HG02623 (cell line): ENCODE measurements around the gene CNTD1.

Experiments
- ATAC-seq: cut with Tn5 transposase; IDR thresholded peaks from one replicate; pipeline ENCODE4 v1.9.1; 2021; ENCODE audit warnings: moderate library complexity; ENCODE audit not compliant: unreplicated experiment

The CNTD1 gene

GRCh38 chr17:42779304-42779935 is 19.2 kb upstream of the CNTD1 start:
- no peak for ATAC-seq

DNA sequence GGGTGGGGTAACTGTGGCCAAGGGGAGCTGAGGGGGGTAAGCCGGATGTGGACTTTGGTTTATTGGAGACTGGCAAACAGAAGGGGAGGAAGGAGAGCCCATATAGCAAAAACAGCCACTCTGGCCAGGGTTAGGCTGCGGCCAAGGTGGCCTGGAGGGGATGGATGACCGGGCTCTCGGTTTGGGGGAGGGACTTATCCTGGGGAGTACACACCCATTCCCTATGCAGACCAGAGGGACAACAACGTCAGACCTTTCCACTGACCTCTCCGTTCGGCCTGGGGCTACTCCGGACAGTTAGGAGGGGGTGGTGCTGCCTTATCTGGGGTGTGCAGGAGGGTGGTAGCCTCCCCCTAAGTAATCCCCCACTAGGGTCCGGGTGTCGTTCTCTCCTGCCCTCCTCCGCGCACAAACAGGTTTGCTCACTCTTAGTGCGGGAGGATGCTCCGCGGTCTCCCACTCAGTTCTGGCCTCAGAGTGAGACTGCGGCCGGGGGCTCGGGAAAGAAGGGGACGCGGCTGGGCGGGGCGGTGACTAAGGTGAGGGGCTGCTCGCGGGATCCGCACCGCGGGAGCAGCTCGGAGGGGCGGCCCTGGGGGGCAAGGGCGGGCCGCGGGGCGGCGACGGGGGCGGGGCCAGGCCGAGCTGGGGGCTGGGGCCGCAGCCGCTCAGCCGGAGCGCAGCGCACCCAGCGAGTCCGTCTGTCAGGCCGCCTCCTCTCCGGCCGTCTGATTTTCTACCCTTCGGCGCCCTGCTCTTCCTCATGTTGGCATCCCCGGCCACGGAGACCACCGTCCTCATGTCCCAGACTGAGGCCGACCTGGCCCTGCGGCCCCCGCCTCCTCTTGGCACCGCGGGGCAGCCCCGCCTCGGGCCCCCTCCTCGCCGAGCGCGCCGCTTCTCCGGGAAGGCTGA is 18.5 kb upstream of the CNTD1 start, which contains the start of gene WNK4:
WNK4 (plus strand) TSS at position 675 of the 915 bp plus-strand sequence; CDS start at position 764, 89 bp downstream.
- no peak for ATAC-seq

- no peak for ATAC-seq
Observed at GRCh38 chr17:42780851-42781638, 17.6 kb upstream of the CNTD1 start.

DNA sequence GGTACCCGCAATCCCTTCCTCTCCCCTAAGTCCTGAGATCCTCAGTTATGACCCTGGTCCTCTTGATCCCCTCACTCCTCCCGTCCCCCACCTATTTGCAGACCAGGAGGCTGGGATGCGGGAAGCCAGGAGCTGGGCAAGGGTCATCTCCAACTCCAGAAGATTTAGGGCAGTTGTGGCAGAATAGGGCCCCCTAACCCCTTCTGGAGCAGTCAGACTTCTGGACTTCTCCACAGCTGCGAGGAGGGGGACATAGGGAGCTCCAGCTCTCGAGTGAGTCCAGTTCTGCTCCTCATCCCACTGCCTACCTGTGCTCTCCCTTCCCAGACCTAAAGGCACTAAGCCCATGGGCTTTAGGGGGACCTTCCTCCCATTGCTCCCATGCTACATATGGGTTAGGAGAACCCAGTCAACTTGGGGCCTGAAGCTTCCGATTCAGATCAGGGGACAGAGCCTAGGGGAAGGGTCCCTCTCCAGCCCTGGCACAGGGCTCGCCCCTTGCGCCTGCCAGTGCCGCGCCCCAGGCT is 17.0 kb upstream of the CNTD1 start:
- ATAC-seq, result no peak

GRCh38 chr17:42782166-42783061 is 16.2 kb upstream of the CNTD1 start:
- ATAC-seq, result no peak

GRCh38 chr17:42783062-42783790 is 15.4 kb upstream of the CNTD1 start:
- ATAC-seq, result no peak

DNA sequence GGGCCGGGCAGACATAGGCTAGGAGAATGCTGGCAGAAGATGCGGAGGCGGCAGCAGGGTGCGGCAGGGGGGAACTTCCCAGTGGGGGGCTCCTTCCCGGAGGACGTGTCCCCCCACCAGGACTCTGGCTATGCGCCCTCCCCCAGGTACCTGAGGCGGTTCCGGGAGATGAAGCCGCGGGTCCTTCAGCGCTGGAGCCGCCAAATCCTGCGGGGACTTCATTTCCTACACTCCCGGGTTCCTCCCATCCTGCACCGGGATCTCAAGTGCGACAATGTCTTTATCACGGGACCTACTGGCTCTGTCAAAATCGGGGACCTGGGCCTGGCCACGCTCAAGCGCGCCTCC is 14.9 kb upstream of the CNTD1 start:
- ATAC-seq, result no peak

DNA sequence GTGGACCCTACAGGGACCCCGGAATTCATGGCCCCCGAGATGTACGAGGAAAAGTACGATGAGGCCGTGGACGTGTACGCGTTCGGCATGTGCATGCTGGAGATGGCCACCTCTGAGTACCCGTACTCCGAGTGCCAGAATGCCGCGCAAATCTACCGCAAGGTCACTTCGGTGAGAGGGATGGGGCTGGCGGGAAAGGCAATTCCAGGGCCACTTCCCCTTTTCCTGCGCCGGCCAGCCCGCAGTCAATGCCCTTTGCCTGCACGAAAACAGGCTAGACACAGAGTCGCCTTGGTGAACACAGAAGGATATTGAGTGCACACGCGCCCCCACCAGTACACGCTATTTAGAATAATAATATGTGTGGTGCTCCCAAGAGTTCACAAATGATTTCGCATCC is 14.3 kb upstream of the CNTD1 start:
- ATAC-seq, result no peak

GRCh38 chr17:42784811-42785592 is 13.7 kb upstream of the CNTD1 start:
- no peak for ATAC-seq

DNA sequence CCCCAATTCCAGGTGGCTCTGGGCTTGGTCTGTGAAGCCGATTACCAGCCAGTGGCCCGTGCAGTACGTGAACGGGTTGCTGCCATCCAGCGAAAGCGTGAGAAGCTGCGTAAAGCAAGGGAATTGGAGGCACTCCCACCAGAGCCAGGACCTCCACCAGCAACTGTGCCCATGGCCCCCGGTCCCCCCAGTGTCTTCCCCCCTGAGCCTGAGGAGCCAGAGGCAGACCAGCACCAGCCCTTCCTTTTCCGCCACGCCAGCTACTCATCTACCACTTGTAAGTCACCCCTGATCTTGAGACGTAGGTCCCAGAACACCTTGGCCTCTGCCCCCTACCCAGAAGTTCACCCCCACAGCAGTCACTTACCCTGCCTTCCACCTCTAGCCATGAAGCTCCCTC is 11.4 kb upstream of the CNTD1 start:
- ATAC-seq, result no peak

- no peak for ATAC-seq
Observed at GRCh38 chr17:42791948-42792347, 6.7 kb upstream of the CNTD1 start.

- ATAC-seq, result no peak
Observed at GRCh38 chr17:42792545-42792944, 6.1 kb upstream of the CNTD1 start.

DNA sequence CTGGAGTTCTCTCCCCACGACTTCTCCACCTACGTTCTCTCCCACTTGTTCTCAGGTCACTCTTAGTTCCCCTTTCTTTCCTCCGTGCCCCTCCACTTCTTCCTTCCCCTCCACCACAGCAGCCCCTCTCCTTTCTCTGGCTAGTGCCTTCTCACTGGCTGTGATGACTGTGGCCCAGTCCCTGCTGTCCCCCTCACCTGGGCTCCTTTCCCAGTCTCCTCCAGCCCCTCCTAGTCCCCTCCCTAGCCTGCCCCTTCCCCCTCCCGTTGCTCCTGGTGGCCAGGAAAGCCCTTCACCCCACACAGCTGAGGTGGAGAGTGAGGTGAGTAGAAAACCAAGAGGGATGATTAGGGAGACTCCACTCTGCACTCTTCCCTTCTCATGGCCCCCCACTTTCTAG is 3.6 kb upstream of the CNTD1 start:
- no peak for ATAC-seq

GRCh38 chr17:42795465-42795864 is 3.2 kb upstream of the CNTD1 start:
- ATAC-seq, result no peak

DNA sequence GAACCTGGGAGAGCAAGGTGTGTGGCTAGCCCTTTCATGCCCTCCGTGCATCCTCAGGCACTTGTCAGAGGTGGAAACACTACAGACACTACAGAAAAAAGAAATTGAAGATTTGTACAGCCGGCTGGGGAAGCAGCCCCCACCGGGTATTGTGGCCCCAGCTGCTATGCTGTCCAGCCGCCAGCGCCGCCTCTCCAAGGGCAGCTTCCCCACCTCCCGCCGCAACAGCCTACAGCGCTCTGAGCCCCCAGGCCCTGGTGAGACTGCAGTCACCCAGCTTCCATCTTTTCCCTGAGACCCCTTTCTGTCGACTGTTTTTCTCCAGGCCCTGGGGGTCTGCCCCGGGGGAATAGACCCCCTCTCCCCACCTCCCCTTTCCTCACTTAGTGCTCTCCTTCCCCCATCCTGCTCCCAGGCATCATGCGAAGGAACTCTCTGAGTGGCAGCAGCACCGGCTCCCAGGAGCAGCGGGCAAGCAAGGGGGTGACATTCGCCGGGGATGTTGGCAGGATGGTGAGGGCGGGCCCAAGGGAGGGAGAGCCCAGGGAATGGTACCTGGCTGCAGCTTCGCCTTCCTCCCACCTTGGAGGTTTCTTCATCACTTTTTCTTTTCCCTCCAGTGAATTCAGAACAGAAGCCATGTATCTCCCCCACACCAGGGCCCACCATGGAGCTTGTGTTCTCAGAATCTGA is 2.4 kb upstream of the CNTD1 start:
- ATAC-seq, result no peak

DNA sequence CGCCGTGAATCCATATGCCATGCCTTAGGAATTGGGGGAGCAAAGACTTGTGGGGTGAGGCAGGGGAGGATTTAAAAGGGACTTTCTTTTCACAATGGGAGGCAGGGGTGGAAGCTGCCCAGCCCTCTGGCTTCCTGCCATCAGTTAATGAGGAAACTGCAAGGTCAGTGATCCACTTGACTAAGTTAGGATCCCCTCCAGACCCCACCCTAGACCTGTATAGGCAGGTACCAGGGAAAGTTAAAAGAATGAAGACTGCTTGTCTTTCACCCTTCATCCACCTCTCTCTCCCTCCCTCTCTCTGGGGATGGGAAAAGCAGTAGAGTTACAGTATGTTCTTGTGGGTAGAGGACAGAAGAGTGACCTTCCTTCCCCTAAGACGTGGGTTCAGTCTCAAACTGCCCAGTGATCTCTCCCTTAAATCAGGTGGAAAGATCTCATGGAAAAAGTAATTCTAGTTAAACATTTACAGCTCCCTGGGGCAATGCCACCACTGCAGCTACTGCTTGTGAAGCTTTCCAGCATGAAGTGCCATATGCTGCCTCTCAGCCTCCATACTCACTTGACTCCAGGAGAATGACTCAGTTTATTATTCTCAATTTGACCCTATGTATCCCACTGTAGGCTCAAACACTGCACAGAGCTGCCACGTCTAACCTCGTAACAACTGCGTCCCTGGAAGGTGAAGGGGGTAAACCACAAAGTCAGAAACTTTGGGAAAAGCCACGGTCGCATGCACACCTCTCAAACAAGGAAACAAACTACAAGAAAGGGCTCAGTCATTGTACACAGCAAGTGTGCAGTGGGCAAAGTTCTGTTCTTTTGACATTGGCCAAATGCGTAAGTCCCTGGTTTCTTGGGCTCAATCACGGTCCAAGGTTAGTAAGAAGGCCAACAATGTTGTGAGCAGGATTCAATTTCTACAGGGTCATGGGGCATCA is 1.3 kb upstream of the CNTD1 start:
- no peak for ATAC-seq

DNA sequence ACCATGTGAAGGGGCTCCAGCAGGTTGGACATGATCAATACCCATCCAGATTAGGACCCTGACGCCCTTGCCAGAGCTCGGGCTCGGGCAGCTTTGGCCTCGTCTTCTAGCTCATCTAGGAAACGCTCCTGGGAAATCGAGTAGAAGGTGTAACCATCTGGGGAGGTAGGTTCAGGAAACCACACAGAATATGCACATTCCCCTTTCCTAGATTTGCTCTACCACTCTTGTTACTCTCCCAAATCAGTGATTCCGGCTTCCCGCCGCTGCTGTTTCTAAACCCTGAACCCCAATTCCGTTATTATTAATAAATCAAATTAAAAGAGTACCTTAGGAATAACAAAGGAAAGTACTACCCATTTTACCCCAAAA is 664 bp upstream of the CNTD1 start:
- no peak for ATAC-seq
